Tibial artery (tissue), 4 donors: ENCODE data around the gene RNGTT.

Experiments
- DNase-seq, 2 donors: peaks; one replicate each; pipeline ENCODE4 v3.0.0-alpha.2; 2019
- H3K27ac ChIP-seq, 2 donors: fragments of 200-600 bp; sonication (generic) in 1 of 2; 1 replicate in 1 of 2; 2 replicates in 1 of 2; pipeline ENCODE4 v1.5.1; 2018 to 2019; ENCODE audit warnings: mild to moderate bottlenecking in 1 of 2
- H3K27me3 ChIP-seq, 2 donors: fragments of 200-600 bp; sonication (generic) in 1 of 2; one replicate each; pipeline versions ENCODE4 v1.5.1 to v1.6.0; 2016 to 2019
- H3K36me3 ChIP-seq, 3 donors: fragments of 200-600 bp; sonication (generic) in 2 of 3; one replicate each; pipeline ENCODE4 v1.5.1; 2016 to 2019; ENCODE audit warnings: mild to moderate bottlenecking in 2 of 3
- H3K4me1 ChIP-seq, 4 donors: fragments of 200-600 bp; sonication (generic) in 2 of 4; 1 replicate in 3 of 4; 2 replicates in 1 of 4; pipeline ENCODE4 v1.5.1; 2016 to 2019
- H3K4me3 ChIP-seq, 2 donors: fragments of 200-600 bp; sonication (generic) in 1 of 2; 1 replicate in 1 of 2; 2 replicates in 1 of 2; pipeline ENCODE4 v1.5.1; 2018 to 2019; ENCODE audit warnings: mild to moderate bottlenecking in 2 of 2
- H3K9me3 ChIP-seq, 3 donors: fragments of 200-600 bp; sonication (generic) in 1 of 3; one replicate each; pipeline ENCODE4 v1.5.1; 2016 to 2019
- CTCF ChIP-seq, 2 experiments: fragments of 200-600 bp in 1 of 2; fragments of 450-650 bp in 1 of 2; IDR thresholded peaks; one replicate each; pipeline ENCODE4 v1.5.1; 2017 to 2019; ENCODE audit warnings: antibody characterized with exemption in 2 of 2, mild to moderate bottlenecking in 1 of 2, moderate library complexity in 1 of 2
- intact Hi-C: fragments of 100-400 bp; cut with DNase I; formaldehyde crosslinking; loops from one replicate; pipeline ENCODE4 v1.15.0; 2023; ENCODE audit warnings: low total_unique reads

The RNGTT gene

GRCh38 chr6:88922775-88923548, 40.5 kb downstream of the RNGTT start:
- TF ChIP-seq CTCF (IDR thresholded peaks at IDR 0.05), result no peak
- Histone ChIP-seq H3K4me1 (no peaks in the 10 kb centered on the region), H3K27me3 (no peaks in the 10 kb centered on the region), H3K36me3 (peaks cover 4 to 27% (median 15%) of the 10 kb centered on the region in 3 donors), H3K9me3 (no peaks in the 10 kb centered on the region), H3K4me3 (no peak overlapping the region), H3K27ac (no peak overlapping the region)
- no peak for DNase-seq
- intact Hi-C loops, result no loop called here

GRCh38 chr6:88921734-88922133, 41.7 kb downstream of the RNGTT start:
- H3K36me3 ChIP-seq, result peaks cover 0 to 17% (median 15%) of the 10 kb centered on the region in 3 donors
- no peak for TF ChIP-seq CTCF (IDR thresholded peaks at IDR 0.05)
- intact Hi-C loops, result no loop called here

GRCh38 chr6:88920774-88921733, 42.4 kb downstream of the RNGTT start:
- Histone ChIP-seq H3K9me3 (no peaks in the 10 kb centered on the region), H3K27me3 (no peaks in the 10 kb centered on the region), H3K27ac (no peak overlapping the region), H3K4me3 (no peak overlapping the region), H3K36me3 (peaks cover 0 to 17% (median 15%) of the 10 kb centered on the region in 3 donors), H3K4me1 (no peaks in the 10 kb centered on the region)
- intact Hi-C loops, result no loop called here
- DNase-seq, result no peak
- TF ChIP-seq CTCF (IDR thresholded peaks at IDR 0.05), result no peak

More at GRCh38 chr6:88921734-88922133, 41.7 kb downstream of the RNGTT start:
- Histone ChIP-seq H3K27me3 (no peaks in the 10 kb centered on the region), H3K9me3 (no peaks in the 10 kb centered on the region), H3K4me1 (no peaks in the 10 kb centered on the region), H3K27ac (no peak overlapping the region), H3K4me3 (no peak overlapping the region)
- no peak for DNase-seq

GRCh38 chr6:88920088-88920487, 43.3 kb downstream of the RNGTT start:
- Histone ChIP-seq H3K4me1 (no peaks in the 10 kb centered on the region), H3K4me3 (no peak overlapping the region), H3K36me3 (peaks cover 0 to 17% (median 15%) of the 10 kb centered on the region in 3 donors), H3K27me3 (no peaks in the 10 kb centered on the region), H3K27ac (no peak overlapping the region), H3K9me3 (no peaks in the 10 kb centered on the region)
- no peak for DNase-seq
- no peak for TF ChIP-seq CTCF (IDR thresholded peaks at IDR 0.05)
- intact Hi-C loops, result no loop called here

GRCh38 chr6:88919032-88919431, 44.4 kb downstream of the RNGTT start:
- Histone ChIP-seq H3K4me1 (peaks cover 0 to 3% (median 0%) of the 10 kb centered on the region in 4 donors), H3K9me3 (no peaks in the 10 kb centered on the region), H3K36me3 (peaks cover 0 to 15% (median 15%) of the 10 kb centered on the region in 3 donors), H3K4me3 (no peak overlapping the region), H3K27me3 (no peaks in the 10 kb centered on the region), H3K27ac (no peak overlapping the region)
- intact Hi-C loops, result no loop called here
- TF ChIP-seq CTCF (IDR thresholded peaks at IDR 0.05), result peak; percentile 18 to 37
- DNase-seq, result no peak
